HG03342 (cell line): ENCODE measurements around the gene ROPN1L.
"Not testable (repeated sequence)": the region's sequence is repeated elsewhere in the genome, so short reads cannot be mapped to it uniquely, and the experiment has no call there.

Experiments used
- ATAC-seq: cut with Tn5 transposase; IDR thresholded peaks from one replicate; pipeline ENCODE4 v1.9.1; 2021; ENCODE audit warnings: mild to moderate bottlenecking, moderate library complexity; ENCODE audit not compliant: unreplicated experiment

The ROPN1L gene

DNA sequence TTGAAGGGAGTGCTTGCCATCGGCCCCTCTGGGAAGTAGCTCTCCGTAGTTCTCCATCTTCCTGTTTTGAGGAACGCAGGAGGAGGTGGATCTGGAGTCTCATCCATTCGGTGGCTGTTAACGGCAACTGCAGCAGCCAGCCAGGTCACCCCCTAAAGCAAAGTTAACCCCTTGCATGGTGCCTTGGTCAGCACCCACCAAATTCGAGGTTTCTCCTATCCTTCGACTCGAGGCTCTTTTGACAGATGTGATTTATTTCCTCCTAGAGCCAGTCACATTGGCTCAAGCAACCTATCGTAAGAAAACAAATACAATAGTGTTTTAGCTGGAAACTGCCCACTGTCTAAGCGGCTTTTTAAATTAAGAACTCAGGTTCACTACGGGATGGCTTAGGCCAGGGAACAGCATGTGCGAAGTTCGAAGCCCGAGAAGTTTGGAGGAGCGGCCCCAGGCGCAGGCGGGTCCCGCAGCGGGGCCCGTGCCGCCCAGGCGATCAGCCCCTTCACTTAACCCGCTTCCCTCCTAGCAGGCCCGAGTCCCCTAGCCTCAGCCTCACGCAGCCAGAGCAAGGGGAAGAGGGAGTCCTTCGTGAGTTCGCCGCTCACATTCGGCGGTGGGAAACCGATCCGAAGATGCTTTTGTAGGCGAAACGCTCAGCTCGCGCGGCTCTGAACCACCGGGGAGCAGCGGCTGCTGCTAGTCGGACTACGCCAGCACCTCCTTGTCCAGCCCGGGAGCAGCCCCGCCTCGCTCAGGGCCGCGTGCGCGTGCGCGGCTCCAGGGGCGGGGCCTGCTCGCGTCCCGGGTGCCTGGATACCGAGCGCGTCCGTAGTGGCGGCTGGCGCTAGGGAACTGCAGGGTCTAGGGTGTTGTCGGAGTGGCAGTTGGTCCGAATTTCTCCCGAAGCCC, at the start of gene ROPN1L:
ROPN1L (plus strand) TSS at position 797 of the 909 bp plus-strand sequence. CDS start 289 bp downstream, outside the sequence.
- ATAC-seq = peak; percentile 97

DNA sequence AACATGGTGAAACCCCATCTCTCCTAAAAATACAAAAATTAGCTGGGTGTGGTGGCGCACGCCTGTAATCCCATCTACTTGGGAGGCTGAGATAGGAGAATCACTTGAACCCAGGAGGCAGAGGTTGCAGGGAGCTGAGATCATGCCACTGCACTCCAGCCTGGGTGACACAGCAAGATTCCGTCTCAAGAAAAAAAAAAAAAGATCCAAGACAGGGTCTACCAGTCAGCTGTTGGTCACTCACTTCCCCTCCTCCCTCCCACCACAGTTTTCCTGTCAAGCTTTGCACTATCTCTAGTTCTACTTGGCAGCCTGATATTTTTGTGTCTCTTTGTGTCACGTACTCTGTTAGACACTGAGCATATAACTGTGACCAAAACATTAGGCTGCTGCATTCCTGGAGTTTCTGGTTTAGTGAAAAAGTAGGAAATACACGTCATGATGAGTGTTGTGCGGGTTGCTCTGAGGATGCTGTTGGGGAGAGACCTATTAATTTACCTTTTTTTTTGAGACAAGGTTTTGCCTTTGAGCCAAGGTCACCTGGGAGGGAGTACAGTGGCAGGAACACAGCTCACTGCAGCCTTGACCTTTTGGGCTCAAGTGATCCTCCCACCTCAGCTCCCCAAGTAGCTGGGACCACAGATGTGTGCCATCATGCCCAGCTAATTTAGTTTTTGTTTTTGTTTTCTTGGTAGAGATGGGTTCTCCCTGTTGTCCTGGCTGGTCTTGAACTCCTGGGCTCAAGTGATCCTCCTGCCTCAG, 48.9 kb upstream of the ROPN1L start:
- ATAC-seq = not testable (repeated sequence)

DNA sequence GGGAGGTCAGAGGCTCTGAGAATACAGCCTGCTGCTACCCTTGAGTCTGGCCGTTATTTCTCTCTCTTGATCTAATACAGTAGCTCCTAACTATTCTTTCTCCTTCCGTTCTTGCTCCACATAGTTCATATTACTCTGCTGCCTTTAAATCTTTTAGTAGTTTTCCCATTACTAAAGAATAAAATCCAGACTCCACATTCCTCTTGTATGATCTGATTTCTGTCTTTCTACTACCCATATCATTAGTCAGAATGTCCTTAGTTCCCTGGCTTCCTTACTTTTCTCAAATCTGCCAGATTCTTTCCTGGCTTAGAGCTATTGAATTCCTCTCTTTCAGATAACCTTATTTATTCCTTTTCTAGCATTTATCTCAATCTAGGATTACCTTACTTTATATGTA, 48.2 kb upstream of the ROPN1L start:
- no peak for ATAC-seq

DNA sequence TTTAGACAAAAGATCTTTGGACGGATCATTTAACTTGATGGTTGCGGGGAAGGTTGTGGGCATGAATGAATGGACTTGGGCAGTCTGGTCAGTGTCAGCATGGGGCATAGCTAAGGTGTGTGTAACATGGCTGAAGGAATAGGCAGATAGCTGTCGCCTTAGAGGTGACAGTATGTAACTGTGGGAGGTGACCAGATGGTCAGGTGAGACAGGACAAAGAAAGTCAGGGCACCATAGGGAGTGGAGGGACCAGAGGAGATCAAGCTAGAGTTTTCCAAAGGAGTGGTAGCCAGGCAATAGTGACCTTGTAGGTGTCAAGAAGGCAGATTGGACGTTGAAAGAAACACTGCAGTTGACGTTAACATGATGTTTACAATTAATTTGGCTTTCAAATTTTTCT, 45.1 kb upstream of the ROPN1L start:
- ATAC-seq = no peak

DNA sequence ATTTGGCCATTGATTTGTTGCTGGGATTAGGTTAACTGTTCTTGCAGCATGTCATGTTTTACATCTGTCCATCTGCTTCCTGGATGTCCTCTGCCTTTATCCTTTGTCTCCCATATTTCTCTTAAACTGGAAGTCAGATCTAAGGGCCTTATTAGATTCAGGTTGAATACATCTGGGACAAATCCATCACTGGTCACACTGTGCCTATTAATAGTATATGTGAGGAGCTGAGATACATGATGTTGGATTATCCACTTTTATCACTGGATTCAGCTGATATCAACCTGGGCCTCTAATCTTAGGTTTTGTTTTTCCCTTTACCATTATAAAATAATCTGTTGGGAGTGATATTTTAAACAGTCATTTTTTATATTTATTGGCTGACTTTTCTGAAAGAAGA, 41.8 kb upstream of the ROPN1L start:
- no peak for ATAC-seq

DNA sequence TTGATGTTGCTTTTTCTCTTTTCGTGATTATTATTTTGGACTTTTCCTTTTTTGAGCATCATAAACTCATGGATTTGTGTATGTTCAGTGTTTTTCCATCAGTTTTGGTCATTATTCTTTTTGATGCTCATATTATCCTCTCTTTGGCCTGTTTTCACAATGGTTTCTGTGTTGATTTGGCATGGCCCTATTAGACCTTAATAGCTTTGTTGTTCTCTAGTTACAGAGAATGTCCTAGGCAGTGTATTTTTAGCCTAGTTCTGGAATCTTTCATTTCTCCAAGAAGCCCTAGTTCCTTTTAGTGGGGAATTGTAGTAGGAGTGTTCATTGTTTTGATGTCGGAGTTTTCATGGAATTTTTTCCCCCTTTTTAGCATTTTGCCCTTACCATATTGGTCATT, 41.3 kb upstream of the ROPN1L start:
- ATAC-seq = no peak

DNA sequence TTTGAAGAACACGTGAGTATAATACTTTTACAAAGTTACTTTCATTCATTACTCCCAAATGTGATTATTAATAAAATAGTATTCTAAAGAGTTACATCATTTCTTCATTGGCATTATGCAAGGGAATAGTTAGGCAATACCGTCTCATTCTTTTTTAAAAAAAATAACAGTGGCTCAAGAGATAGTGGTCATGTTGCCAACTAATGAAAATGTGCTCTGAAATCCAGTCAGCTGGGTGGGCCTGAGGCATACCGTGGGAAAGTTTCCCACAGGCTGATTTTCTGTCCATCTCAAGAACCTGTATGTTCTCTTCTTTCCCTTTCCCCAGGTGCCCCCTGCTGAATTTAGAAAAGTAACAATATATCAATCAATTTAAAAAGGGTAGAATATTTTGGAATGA, 40.8 kb upstream of the ROPN1L start:
- ATAC-seq = no peak

DNA sequence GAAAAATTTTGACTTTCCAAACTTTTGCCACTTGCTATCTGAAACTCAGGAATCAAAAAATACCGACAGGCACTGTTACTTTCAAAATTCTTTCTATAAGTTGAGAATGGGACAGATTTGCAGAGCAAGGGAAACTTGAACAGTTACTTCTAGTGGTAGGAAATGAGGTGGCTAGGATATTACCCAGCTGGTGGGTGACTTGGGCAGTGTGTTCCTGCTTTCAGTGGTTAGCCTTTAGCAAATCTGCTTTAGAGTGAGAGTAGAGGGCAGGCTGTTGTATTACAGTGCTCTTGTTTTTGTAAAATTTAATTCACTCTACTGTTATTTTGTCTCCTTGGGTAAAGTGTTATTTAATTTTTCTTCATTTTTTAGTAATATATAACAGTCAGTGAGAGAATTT, 40.2 kb upstream of the ROPN1L start:
- peak; percentile 73 for ATAC-seq

DNA sequence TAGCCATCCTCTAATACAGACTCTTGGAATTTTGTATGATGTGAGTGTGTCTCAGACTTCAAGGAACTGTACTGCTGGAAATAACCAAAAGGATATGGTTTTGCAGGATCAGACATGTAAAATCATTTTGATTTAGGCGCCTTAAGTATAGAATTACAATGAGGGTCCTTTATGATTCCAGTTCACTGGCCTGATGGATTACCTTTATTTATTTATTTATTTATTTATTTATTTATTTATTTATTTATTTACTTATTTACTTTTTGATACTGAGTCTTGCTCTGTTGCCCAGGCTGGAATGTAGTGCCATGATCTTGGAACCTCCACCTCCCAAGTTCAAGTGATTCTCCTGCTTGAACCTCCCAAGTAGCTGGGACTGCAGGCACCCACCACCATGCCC, 37.9 kb upstream of the ROPN1L start:
- no peak for ATAC-seq

DNA sequence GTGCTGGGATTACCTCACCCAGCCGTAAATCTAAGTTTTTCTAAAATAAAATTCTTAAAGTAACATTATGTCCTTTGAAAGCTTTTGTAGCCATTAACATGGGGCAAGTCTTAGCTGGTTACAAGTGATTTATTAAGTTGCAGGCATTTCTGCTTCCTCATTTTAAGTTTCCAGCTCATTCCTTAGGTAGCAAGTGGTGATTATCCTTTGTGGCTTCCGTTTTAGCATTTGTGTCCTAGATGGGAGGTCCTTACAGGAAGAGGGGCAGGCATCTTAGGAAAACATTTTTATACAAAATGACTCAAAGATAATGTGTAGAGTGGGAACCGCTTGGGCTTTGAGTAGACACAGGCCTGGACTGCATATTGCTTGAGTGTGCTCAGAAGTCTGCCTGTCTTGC, 35.0 kb upstream of the ROPN1L start:
- ATAC-seq = no peak

DNA sequence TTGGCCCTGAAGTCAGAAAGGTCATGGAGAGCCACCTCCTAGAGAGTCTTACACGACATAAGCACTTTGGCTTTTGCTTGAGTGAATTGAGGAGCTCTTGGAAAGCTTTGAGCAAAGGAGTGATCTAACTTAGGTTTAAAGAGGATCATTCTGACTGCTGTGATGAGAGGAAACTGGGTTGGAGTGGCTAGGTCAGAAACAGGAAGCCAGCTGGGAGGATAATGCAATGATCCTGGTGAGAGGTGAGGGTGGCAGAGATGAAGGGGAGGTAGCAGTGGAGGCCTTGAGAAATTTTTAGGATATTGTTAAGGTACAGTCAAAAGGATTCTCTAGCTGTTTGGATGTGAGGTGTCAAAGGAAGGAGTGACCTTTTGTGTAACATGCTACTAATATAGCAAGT, 32.2 kb upstream of the ROPN1L start:
- ATAC-seq = no peak

DNA sequence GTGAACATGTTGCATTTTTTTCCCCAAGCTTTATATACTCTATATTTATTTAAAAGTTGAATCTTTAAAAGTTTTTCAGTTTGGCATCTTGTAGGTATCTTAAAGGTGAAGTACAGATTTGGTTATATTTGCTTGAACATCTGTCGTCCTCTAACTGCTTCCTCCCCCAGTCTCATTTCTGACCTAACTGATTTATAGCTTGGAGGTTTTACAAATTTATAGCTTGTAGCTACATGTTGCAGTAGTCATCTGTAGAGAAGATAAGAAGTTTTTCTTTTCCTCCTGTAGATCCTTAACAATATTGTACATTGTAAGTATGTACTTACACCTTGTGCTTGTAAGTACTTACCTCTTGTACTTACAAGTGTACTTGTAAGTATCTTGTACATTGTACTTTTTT, 31.0 kb upstream of the ROPN1L start:
- no peak for ATAC-seq

DNA sequence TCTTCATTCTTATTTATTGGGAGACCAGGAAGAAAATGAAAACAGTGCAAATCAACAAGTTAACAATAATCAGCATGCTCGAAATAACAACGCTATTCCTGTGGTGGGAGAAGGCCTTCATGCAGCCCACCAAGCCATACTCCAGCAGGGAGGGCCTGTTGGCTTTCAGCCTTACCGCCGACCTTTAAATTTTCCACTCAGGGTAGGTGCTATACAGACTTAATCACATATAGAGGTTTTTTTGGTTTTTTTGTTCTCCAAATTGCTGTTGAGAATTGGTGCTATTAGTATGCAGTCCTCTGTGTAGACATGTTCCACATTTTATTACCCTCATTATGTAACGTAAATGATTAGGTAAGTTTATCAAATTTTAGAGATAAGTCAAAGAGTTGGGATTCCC, 30.3 kb upstream of the ROPN1L start:
- no peak for ATAC-seq

DNA sequence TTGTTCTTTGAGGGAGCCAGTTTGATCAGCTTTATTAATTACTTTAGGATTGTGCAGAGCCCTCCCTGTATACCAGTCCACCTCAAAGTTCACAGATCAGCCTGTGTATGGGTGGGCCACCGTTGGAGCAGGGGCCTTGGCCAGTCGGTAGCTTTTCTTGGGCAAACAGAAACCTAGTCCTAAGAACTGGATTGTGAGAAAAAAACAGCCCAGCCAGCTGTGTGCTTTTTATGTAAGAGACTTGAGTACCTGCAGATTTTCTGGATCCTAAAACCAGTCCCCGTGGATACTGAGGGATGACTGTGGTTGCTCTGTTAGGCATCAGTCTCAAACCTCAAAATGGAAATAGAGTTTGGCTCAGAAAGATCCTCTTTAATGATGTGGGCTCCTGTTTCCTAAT, 24.8 kb upstream of the ROPN1L start:
- ATAC-seq = no peak

DNA sequence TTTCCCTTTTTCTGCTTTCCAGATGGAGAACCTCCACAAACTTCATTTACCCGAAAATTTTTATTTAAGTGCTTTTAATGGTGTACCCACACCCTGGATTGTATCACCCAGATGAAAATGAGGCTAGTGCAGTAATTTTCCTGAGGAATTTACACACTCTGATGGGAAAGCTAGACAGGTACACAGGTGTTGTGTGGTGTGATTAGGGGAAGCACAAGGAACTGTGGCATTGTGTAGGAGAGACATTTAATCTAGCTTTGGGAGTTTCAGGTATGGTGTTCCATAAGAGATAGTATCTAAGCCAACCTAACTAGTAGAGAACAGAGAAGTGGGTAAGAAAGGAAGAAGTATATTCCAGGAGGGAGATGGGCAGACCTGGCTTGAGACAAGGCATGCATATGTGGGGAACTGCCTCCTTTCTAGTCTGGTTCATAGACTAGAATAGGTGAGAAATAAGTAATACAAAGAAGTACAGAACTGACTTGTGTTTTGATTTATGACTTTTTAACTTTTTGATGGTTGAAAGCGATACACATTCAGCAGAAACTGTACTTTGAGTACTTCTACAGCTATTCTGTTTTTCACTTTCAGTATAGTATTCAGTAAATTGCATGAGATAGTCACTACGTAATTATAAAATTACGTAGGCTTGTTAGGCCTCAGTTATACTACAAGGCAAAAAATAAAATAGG, 22.9 kb upstream of the ROPN1L start:
- no peak for ATAC-seq

DNA sequence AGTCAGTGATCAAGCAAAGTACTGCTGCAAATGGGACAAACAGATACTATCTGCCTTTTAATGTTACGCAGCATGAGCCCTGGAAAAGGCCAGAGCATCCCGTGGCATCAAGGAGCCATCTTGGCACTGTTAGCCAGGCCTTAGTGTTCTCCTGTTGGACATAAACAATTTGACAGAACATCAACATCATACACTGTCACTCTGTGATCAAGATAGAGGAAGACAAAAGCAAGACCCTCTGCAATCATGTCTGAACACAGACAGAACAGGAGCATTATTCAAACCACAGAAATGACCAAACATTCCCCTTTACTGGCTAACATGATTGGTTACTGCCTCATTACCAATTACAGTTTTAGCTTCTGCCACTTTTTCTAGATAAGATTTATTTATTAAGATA, 21.2 kb upstream of the ROPN1L start:
- no peak for ATAC-seq

DNA sequence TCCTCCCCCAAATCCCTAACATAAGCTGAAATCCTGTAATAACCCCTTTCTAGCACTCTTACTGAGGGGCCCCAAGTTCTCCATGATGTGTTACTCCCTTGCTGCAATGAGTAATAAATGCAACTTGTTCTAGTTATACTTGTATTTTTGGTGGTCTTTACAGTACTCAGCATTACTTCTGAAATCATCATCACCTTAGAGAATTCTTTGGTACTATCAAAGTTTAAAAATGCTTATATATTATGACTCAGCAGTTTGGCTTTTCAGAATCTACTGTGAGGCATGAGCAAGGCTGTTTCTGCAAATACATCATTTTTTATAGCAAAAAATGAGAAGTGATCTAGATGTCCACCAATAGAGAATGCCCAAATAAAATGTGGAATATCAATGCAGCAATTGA, 20.7 kb upstream of the ROPN1L start:
- ATAC-seq = no peak

DNA sequence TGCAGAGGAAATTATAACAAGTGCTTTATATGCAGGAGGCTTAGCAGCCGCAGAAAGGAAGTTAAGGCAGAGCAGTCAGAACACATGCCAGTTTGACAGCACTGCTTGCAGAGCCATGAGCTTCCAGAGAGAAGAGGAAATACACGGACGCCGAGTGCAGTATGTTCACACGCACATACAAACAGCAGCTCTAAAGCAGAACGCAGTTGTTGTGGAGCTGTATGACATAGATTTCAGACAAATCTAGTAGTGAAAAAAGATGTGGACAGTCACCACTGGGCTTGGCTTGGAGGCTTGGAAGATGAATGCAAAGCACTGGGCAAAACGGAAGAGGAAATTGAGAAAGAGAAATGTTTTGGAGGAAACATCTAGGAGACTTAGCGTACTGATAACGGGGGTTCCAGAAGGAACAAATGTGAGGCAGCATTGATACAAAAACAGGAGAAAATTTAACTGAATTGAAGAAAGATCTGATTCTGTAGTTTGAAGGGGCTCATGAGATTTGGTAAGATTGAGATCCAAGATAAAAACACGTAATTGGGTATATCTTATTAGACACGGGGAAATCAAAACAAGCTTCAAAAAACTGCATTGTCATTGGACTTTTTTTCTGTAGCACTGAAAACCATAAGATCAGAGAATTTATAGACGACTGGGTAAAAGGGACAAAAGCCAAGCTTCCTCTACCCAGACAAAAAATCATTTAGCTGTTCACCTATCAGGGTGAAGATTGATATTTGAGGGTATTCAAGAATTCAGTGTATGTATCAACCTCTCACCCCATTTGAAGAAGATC, 19.6 kb upstream of the ROPN1L start:
- ATAC-seq = no peak

DNA sequence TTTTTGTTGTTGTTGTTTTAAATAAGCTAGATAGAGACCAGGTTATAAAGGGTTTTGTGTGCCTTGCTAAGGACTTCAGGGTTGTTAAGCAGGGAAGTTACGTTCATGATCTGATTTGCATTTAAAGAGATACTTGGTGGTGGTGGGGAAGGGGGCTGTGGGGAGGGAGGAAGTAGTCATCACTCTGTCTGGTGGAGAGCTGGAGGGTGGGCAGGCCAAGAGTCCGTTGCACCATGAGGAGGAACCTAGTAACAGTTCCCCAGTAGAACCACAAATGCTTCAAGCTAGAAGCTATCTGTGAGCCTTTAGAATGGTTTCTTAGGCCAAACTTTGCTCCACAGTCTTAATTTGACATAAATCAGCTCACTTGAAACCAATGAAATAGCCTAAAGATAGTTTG, 18.7 kb upstream of the ROPN1L start:
- no peak for ATAC-seq

DNA sequence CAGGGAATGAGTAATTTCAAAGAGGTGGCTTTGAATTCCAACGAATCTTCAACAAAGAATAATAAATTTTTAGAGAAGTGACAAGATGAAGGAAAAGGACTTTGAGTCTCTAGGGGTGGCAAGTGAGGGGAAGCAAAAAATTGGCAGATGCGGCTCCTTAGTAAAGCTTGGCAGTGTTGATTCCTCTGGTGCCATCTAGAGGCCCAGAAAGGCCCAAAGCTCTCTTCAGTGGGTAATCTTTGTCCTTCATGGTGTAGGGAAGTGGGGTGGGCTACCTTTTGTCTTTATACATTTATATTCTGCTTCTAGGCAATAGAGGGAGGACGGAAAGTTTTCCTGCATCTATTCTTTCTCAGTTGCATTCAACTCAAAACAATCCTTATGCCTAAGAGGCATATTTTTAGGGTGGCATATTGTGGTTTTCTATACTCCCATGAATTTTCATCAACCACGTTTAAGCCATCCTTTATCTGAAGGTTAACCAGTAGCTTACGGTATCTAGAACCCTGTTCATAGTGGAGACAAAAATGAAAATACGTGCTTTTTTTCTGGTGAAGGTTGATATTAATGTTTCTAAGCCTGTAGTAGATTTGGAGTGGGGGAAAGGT, 17.5 kb upstream of the ROPN1L start:
- ATAC-seq = no peak
